ENCODE results near the gene SUPV3L1. TPM values are rescaled to one million over a fixed set of nuclear protein-coding genes. Genes with fewer than 3 reads are reported as not detected.

SUPV3L1 gene
- total and polyA plus RNA-seq, 2 of the 8 experiments (the other 6 are each of a cell fraction or from before 2014, with no cell fraction given) = 34.6 to 45.6 TPM

GRCh38 chr10:69226919-69227450 lies 47.0 kb downstream of the SUPV3L1 start (continued):
- TF ChIP-seq KDM1A (IDR thresholded peaks at IDR 0.05; ENCODE audit: borderline replicate concordance, low read length) (no peak), POLR2AphosphoS5 (IDR thresholded peaks at IDR 0.05; ENCODE audit: low read depth, low read length) (no peak), E2F6 (IDR thresholded peaks at IDR 0.05) (no peak), BCL11A (IDR thresholded peaks at IDR 0.05; ENCODE audit: low read depth in 2 of 2, low read length in 2 of 2) (no peak), CTCF (IDR thresholded peaks at IDR 0.05; ENCODE audit: control extremely low read depth in 1 of 3, insufficient read depth in 1 of 3, low read depth in 1 of 3, low read length in 3 of 3) (peak in 1 of 3 experiments; percentile 40; a peak in 1 of 4 replicates), RBBP5 (IDR thresholded peaks at IDR 0.05; ENCODE audit: borderline replicate concordance, low read depth, low read length) (no peak), CBX5 (IDR thresholded peaks at IDR 0.05; ENCODE audit: low read depth, low read length) (no peak), RAD21 (IDR thresholded peaks at IDR 0.05 in 1 of 2, conservative IDR thresholded peaks at IDR 0.05 in 1 of 2; ENCODE audit: low read depth in 2 of 2, low read length in 2 of 2) (peak in 1 of 2 experiments; percentile 15; a peak in 1 of 4 replicates), JUN (IDR thresholded peaks at IDR 0.05; ENCODE audit: low read depth, low read length) (no peak), ZNF274 (IDR thresholded peaks at IDR 0.05; ENCODE audit: borderline replicate concordance, extremely low read depth, low read length) (no peak)

Data from H1 (cell line).